GM18867 (cell line): ENCODE results near the gene DIP2B.
"Not testable (repeated sequence)": the region's sequence is repeated elsewhere in the genome, so short reads cannot be mapped to it uniquely, and the experiment has no call there.

ENCODE experiments used
- ATAC-seq: cut with Tn5 transposase; IDR thresholded peaks from one replicate; pipeline ENCODE4 v1.9.1; 2021; ENCODE audit warnings: mild to moderate bottlenecking, moderate library complexity; ENCODE audit not compliant: unreplicated experiment

DIP2B gene

DNA sequence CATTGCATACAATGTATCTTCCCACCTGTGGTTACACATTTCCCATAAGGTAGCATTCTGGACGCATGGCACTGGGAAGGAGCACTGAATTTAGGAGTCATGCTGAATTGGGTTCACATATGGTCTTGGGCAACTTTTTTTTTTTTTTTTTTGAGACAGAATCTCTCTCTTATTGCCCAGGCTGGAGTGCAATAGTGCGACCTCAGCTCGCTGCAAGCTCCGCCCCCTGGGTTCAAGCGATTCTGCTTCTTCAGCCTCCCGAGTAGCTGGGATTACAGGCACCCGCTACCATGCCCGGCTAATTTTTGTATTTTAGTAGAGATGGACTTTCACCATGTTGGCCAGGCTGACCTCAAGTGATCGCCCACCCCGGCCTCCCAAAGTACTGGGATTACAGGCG lies 13.3 kb downstream of the DIP2B start:
- ATAC-seq = no peak

DNA sequence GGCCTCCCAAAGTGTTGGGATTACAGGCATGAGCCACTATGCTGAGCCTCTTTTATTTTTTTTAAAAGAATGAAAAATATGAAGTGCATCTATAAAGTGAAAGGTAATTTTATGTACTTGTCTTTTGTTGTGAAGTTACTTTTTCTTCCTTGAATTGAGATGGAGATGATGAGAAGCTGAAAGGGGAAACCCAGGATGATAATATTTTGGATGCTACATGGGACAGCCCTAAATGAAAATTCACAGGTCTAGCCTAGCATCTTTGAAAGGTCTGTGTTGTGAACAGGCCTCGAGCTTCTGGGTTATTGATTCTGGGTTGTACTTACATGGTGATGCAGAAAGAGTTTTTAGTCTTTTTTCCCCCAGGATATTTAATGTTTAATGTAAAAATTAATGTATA lies 14.6 kb downstream of the DIP2B start:
- ATAC-seq = no peak

DNA sequence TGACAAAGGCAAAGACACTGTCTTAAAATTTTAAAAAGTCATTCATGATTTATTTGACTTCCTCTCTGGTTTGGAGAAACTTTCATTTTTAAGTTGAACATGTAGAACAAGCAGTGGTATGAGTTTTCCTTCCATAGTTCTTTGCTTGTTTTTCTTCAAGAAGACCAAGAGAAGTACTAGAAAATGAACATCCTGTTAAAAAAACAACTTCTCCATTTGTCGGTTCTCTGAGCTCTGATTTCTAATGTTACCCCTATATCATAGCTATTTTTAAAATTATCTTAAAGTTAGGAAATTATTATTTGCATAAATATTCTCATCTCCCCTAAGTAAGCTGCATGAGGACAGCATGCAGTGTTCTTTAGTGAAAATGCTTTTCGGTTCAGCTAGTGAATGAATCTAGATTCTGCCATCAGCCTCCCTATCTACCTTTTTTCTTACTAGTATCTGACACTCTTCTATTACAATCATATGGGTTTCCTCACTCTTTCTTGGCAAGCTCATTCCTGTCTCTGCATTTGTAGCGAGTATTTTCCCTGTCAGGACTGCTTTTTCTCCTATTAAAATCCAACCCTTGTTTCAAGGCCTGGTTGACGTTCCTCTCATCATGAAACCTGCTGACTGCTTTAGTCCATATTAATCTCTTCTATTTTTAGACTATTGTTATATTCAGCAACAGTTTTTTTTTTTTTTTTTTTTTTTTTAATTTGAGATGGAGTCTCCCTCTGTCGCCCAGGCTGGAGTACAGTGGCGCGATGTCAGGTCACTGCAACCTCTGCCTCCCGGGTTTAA lies 15.8 kb downstream of the DIP2B start:
- no peak for ATAC-seq

DNA sequence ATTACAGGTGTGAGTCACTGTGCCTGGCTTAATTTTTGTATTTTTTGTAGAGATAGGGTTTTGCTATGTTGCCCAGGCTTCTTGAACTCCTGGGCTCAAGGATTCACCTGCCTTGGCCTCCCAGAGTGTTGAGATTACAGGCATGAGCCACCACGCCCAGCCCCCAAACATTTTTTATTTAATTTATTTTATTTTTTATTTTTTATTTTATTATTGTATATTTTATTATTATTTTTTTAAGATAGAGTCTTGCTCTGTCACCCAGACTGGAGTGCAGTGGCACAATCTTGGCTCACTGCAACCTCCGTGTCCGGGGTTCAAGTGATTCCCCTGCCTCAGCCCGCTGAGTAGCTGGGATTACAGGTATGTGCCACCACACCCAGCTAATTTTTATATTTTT lies 17.0 kb downstream of the DIP2B start:
- not testable (repeated sequence) for ATAC-seq

GRCh38 chr12:50523772-50524171 lies 19.0 kb downstream of the DIP2B start:
- ATAC-seq = no peak

GRCh38 chr12:50524621-50525020 lies 19.8 kb downstream of the DIP2B start:
- ATAC-seq = no peak

GRCh38 chr12:50525422-50525821 lies 20.6 kb downstream of the DIP2B start:
- no peak for ATAC-seq

- no peak for ATAC-seq
Observed at GRCh38 chr12:50527359-50527726, 22.6 kb downstream of the DIP2B start.

- ATAC-seq = no peak
Observed at GRCh38 chr12:50528800-50529199, 24.0 kb downstream of the DIP2B start.

DNA sequence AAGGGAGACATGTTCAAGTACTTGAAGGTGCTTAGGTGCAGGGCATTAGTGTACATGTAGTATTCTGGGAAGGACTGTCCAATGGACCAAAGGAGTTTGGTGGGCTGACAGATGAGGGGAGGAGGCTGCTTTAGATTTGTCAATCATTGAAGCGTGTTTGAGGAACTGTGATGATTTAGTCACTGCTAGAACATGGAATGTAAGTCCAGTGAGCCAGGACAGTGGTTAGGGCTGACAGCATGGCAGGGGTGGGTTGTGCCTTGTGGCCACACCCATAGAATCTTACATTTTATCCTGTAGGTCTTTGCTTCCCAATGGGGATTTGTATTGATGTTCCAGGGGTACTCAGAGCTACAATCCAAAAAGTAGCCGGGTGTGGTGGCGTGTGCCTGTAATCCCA lies 24.6 kb downstream of the DIP2B start:
- no peak for ATAC-seq

DNA sequence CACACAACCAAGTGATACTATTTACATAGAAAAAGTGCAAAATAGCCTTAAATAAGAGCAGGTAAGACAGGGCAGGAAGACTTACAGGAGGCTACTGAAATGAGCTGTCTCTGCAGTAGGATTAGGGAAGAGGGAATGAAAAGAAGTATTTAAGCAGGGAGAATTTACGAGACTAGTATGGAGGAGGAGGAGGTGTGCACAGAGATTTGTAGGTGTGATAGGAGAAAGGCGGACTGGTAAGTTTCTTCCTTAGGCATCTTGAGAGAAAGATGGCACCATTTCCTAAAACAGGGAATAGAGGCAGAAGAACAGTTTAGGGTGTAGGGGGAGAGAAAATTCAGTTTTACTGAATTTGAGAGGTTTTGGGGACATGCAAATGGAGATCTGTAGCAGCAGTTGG lies 25.7 kb downstream of the DIP2B start:
- no peak for ATAC-seq

GRCh38 chr12:50533203-50533584 lies 28.4 kb downstream of the DIP2B start:
- no peak for ATAC-seq

- no peak for ATAC-seq
Observed at GRCh38 chr12:50533971-50534370, 29.2 kb downstream of the DIP2B start.

GRCh38 chr12:50536831-50537537 lies 32.2 kb downstream of the DIP2B start:
- ATAC-seq = no peak

DNA sequence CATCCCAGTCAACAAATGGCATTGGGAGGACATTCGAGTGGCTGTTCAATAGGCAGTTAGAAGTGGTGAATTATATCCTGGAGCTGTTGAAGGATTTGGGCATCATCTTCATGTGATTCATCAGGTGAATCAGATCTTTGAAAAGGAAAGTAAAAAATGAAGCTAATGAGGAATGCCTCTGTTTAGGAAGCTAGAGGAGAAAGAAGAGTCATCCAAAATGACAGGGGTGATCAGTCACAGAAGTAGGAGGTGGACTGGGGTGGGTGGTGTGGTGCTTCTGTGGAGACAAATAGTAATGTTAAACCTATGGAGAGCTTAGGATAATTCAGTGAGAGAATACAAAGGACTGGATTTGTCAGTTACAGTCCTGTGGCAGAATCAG lies 32.7 kb downstream of the DIP2B start:
- ATAC-seq = no peak

DNA sequence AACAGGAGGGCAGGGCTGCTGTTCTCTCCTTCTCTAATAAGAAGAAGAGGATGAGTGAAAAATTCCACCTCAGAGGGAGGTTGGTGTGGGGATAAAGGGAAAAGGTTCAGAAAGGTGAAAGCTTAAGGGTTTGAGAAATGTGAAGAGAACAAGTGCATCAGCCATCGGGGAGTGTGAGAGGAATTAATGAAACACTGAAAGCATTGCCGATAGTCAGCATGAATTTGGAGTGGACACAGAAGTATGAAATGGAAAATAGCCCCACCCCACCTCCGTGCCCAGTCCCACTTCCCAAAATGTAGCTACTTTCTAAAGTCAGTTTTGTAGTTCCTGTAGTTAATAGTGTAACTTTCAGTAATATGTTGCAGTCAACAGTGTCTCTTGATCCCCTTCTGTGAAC lies 33.4 kb downstream of the DIP2B start:
- no peak for ATAC-seq

DNA sequence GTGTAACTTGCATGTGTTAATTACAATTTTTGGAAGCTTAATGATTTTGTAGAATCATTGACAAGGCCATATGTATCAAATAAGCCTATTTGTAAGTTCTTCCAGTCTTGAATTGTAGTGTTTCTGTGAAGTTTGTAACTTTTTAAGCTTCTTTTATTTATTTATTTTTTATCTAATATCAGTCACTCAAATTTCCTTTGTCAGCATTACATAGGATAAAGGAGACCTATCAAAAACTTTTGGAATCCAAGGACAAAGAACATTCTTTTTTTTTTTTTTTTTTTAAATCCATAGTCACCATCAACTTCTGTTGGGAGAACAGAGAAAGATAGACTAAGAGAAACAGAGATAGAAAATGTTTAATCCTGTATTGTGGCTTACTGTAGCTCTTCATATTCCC lies 36.4 kb downstream of the DIP2B start:
- ATAC-seq = no peak

DNA sequence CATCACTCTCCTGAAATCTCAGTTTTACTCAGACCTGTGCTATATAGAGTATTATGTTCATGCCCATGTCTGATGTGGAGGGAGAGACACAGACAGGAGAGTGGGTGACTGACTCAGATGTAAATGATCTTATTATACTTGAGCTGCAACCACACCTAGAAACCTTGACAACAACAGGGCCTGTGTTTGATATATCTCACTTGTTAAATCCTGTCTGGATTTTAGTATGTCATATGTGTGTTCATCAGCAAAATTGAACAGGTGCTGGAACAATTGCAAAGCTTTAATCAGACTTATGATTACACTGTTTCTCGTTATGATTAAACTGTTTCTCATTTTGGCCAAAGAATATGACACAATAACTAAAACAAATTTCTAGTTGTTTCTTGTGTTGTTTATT lies 37.7 kb downstream of the DIP2B start:
- no peak for ATAC-seq

GRCh38 chr12:50543188-50543587 lies 38.4 kb downstream of the DIP2B start:
- ATAC-seq = not testable (repeated sequence)

DNA sequence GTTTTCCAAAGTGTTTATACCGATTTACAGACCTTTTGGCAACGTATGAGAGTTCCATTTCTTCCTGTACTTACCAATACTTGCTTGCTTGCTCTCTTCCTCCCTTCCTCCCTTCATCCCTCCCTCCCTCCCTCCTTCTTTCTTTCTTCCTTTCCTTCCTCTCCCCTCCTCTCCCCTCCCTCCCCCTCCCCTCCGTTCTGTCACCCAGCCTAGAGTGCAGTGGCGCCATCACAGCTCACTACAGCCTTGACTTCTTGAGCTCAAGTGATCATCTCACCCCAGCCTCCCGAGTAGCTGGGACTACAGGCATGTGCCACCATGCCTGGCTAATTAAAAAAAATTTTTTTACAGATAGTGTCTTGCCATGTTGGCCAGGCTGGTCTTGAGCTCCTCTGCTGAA lies 40.4 kb downstream of the DIP2B start:
- no peak for ATAC-seq

- ATAC-seq = no peak
Observed at GRCh38 chr12:50545786-50546185, 41.0 kb downstream of the DIP2B start.

- no peak for ATAC-seq
Observed at GRCh38 chr12:50546441-50547318, 41.9 kb downstream of the DIP2B start.
